NCI-H2196 treated with DMSO at 0.1 percent for 48 hours (cell line): ENCODE results near the gene SLC6A9.

Source experiments
- DNase-seq: peaks from one replicate; lab custom pipeline; 2025; ENCODE audit not compliant: unreplicated experiment; lab: John Stamatoyannopoulos, UW

Gene SLC6A9

GRCh38 chr1:43949678-43950077 is 81.6 kb downstream of the SLC6A9 start:
- DNase-seq: no peak

GRCh38 chr1:43947874-43948437 is 83.3 kb downstream of the SLC6A9 start:
- no peak for DNase-seq

- no peak for DNase-seq
Observed at GRCh38 chr1:43947061-43947873, 84.0 kb downstream of the SLC6A9 start.
